RKO (cell line): Measurements from ENCODE around the gene SKIC3.

Experiments used
- DNase-seq: peaks from one replicate; pipeline ENCODE4 v3.0.0-alpha.2; 2016; ENCODE audit warnings: low spot score

The SKIC3 gene

DNA sequence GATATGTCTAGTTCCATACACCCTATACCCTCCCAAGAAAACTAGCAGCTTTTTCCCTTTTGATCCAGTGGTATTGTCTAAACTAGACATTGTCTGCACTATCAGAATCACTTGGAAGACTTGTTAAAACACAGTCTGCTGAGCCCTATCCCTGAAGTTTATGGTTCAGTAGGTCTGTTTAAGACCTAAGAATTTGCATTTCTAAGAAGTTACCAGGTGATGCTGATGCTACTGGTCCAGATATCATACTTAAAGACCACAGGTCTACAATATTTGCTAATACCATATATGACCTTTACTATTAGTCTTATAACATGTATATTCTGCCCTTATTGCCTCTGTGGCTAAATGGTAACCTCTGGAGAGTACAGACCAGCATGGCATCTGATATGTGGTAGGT is 23.3 kb downstream of the SKIC3 start:
- no peak for DNase-seq

GRCh38 chr5:95530416-95530815 is 24.4 kb downstream of the SKIC3 start:
- DNase-seq, result peak; percentile 77

DNA sequence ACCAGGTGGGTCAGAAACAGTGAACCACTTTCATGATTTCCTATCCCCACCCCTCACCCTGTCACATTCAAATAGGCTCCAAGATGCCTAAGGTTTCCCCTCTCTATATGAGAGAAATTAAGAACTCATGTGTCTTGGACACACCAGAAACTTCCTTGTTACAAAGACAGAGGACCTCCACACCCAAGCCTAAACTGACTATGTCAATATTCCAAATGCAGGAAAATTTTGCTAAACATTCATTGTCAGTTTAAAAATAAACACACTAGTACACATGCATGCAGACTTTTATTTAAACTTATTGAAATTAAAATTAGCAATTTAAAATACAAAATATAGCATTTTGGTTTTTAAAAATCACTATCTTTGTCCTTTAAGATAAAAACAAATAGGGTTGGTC is 26.2 kb downstream of the SKIC3 start:
- no peak for DNase-seq

DNA sequence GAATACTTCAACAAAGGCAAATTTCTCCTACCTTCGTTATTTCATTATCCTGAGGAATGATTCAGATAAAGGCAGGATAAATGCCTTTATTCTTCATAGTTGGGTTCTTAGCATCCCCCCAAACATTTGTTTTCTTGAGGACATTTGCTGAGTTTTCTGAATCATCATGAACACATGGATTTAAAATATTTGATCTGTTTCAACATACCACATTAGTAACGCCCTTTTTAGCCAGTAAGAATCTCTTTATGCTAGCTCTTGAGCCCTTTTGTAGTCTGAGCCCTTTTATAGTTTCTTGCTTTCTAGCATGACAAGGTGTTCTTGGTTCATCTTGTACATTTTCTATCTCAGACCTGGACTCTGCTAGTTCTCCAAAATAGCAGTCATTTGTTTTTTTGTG is 27.9 kb downstream of the SKIC3 start:
- no peak for DNase-seq

- no peak for DNase-seq
Observed at GRCh38 chr5:95524423-95524822, 30.4 kb downstream of the SKIC3 start.

- no peak for DNase-seq
Observed at GRCh38 chr5:95520206-95520605, 34.6 kb downstream of the SKIC3 start.

DNA sequence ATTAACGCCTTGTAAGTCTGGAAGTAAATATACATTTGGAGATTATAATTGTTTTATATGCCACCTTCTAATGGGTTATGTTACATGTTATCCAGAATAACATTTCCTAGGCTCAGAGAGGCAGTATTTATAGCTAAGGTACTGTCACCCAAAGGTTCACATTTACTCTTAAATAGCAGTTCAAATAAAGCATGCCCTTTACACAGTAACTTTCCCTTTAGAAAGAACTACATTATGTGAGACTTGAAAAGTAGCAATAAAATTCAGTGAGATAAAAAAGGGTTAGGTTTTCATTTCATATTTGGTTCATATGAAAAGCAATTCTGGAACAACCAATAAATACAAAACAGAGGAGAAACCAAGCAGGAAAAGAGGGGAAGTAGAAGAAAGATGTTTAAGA is 35.1 kb downstream of the SKIC3 start:
- no peak for DNase-seq

- no peak for DNase-seq
Observed at GRCh38 chr5:95519151-95519550, 35.6 kb downstream of the SKIC3 start.

DNA sequence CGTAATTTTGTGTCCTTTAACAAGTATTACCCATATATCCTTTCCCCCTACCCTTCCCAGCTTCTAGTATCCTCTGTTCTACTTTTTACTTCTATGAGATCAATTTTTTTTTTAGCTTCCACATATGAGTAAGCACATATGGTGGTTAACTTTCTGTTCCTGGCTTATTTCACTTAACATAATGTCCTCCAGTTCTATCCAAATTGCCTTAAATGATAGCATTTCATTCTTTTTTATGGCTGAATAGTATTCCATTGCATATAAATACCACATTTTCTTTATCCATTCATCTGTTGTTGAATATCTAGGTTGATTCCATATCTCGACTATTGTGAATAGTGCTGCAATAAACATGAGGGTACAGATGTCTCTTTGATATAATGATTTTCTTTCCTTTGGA is 36.4 kb downstream of the SKIC3 start:
- no peak for DNase-seq

DNA sequence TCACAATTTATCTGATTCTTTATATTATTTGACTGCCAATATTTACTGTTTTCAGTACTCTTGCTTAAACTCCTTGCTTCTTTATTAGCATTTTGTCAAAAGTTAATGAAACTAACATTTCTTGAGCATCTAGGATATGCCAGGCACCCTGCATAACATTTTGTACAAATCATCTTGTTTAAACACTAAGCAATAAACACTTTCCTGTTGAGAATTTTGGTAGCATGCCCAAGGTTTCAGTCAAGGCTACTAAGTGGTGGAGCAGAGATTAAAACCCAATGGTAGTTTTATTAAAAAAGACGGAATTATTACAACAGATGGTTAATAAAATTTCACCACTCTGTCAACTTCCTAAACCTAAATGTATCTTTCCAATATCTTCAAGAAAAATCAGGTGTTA is 43.2 kb downstream of the SKIC3 start:
- DNase-seq, result no peak

GRCh38 chr5:95508550-95508949 is 46.2 kb downstream of the SKIC3 start:
- DNase-seq, result no peak
